Activated CD4-positive, alpha-beta T cell treated with anti-CD3 and anti-CD28 coated beads, Interleukin-2, amount 10 ng/mL, durations not matched to agents 7 days and 5 days (primary cell): ENCODE measurements around the gene PER1. TPM values are rescaled to one million over a fixed set of nuclear protein-coding genes. Genes with fewer than 3 reads are reported as not detected.
"Not testable (repeated sequence)": the region's sequence is repeated elsewhere in the genome, so short reads cannot be mapped to it uniquely, and the experiment has no call there.

Experiments used
- CTCF ChIA-PET: fragments of 350-600 bp; sonication (Branson Sonifier 250); formaldehyde crosslinking; loops from one replicate; lab custom pipeline; 2021; ENCODE audit warnings: antibody characterized with exemption; lab: Charles Lee
- POLR2A ChIA-PET: fragments of 350-600 bp; sonication (Branson Sonifier 250); formaldehyde crosslinking; loops from one replicate; lab custom pipeline; 2021; ENCODE audit warnings: antibody characterized with exemption; lab: Charles Lee
- DNase-seq: peaks from one replicate; pipeline ENCODE4 v3.0.0-alpha.2; 2020
- H3K27ac Mint-ChIP-seq: one replicate; pipeline ENCODE4 v1.8.0; 2021; ENCODE audit warnings: mild to moderate bottlenecking, moderate library complexity, mixed read lengths
- H3K27me3 Mint-ChIP-seq: one replicate; pipeline ENCODE4 v1.8.0; 2021; ENCODE audit warnings: mixed read lengths
- H3K36me3 Mint-ChIP-seq: one replicate; pipeline ENCODE4 v1.8.0; 2021; ENCODE audit warnings: low read depth, mixed read lengths
- H3K4me1 Mint-ChIP-seq: one replicate; pipeline ENCODE4 v1.8.0; 2021; ENCODE audit warnings: mixed read lengths
- H3K4me3 Mint-ChIP-seq: one replicate; pipeline ENCODE4 v1.8.0; 2021; ENCODE audit warnings: mild to moderate bottlenecking, moderate library complexity, mixed read lengths
- H3K9me3 Mint-ChIP-seq: one replicate; pipeline ENCODE4 v1.8.0; 2021; ENCODE audit warnings: mixed read lengths
- total RNA-seq, 2 experiments: library from RNA; stranded (reverse); gene quantifications; one replicate each; pipeline ENCODE4 v1.2.3, GENCODE V29; 2021

Gene PER1
- total RNA-seq, 2 experiments from 2014 or later, result 26.9 to 28.7 TPM

DNA sequence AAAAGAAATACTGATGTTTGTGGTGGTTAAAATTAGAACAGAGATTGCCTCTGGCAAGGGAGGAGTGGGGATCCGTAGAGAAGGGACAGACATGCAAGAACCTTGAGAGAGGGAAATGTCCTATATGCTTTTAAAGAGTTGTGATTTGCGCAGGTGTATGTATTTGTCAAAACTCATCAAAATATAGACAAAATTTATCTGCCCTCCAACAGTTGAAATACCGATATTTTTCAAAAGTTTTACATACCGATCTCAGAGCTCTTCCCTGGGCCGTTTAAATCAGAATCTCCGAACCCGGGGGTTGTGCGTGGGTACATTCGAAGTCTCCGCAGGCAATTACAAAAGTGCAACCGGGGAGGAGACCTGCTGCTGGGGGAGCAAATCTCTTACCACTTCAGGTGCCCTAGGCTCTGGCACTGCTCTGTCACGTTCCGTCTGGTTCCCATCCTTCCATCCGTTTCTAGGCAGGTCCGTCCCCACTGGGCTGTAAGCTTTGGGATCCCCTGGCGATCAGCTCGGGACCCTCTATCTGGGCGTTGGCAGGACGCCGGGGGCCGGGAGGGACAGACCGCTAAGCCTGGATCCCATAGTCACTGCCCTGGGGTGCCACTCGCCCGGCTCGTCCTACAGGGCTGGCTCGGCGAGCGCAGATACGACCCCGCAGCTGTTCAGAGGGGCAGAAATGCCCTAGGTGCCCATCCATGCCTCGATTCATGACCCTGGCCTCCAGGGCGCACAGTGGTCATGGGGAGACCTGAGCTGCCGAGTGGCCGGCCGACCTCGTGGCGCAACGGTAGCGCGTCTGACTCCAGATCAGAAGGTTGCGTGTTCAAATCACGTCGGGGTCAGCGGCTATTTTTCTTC, 33.6 kb upstream of the PER1 start:
- no peaks in the 10 kb centered on the region for H3K36me3 Mint-ChIP-seq
- peak; percentile 85 for DNase-seq
- ChIA-PET CTCF (interaction anchor here (0.6 to 2.9 kb wide), 11 partner anchors 8 to 66 kb away, joined by 3 to 9 read pairs (median 5); no protein-coding TSS in a partner anchor), POLR2A (interaction anchor here (0.6 kb wide), 1 partner anchor 38 kb away, joined by 4 read pairs; no protein-coding TSS in a partner anchor)
- peaks cover 26% of the 10 kb centered on the region for H3K4me1 Mint-ChIP-seq
- H3K9me3 Mint-ChIP-seq, result no peaks in the 10 kb centered on the region
- H3K27ac Mint-ChIP-seq, result no peak overlapping the region
- H3K4me3 Mint-ChIP-seq, result no peak overlapping the region
- peaks cover 7% of the 10 kb centered on the region for H3K27me3 Mint-ChIP-seq

- Mint-ChIP-seq H3K27me3 (peaks cover 3% of the 10 kb centered on the region), H3K4me3 (peak overlapping the region; percentile 95), H3K36me3 (peaks cover 3% of the 10 kb centered on the region), H3K4me1 (peaks cover 55% of the 10 kb centered on the region), H3K9me3 (no peaks in the 10 kb centered on the region), H3K27ac (peak overlapping the region; percentile 92)
- ChIA-PET CTCF (interaction anchor here (0.6 to 1.5 kb wide), 5 partner anchors 9 to 38 kb away, joined by 3 to 5 read pairs (median 4); partner anchors contain the start of gene AURKB), POLR2A (no interaction called here)
- DNase-seq, result no peak
Measured at GRCh38 chr17:8176998-8177731, 25.0 kb upstream of the PER1 start.

DNA sequence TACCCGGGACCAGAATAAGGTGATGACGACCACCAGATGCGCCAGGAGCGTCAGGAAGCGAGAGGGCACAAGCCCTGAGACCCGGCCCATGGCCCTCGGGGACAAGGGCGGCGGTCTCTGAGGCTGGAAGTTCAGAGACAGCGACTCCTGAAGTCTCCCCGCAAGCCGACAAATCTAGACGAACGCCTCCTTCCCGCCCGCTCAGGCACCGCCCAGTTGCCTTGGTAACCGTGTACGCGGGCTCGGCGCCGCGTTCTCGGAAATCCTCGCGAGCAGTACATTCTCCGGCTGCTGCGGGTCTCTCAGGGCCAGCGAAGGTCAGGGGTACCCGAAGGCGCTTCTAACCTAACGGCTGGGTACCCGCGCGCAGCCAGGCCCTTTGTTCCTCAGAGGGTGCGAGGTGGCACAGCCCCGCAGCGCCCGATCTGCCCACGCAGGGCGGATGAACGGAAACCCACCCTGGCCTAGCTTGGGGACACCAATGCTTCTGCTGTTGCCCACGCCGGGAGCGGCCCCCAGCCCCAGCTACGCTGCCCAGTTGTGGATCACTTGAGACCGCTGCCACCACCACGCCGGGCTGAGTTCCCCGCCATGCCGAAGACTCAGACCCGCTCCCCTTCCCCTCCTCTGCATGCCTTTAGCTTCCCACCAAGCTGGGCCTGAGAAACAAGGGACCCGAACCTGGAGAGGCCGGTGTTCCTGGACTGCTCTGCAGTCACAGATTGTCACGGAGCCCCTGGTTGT, 24.2 kb upstream of the PER1 start, which contains the start of gene TMEM107:
TSS of gene TMEM107 (minus strand) at position 184 of the 744 bp plus-strand sequence. CDS start at position 90, 94 bp downstream.
- CTCF ChIA-PET, result interaction anchor here (0.9 to 1.5 kb wide), 3 partner anchors 10 to 37 kb away, joined by 3 to 5 read pairs (median 5); no protein-coding TSS in a partner anchor
- POLR2A ChIA-PET, result interaction anchor here (1.0 kb wide), 1 partner anchor 20 kb away, joined by 3 read pairs; no protein-coding TSS in a partner anchor
- Mint-ChIP-seq H3K4me1 (peaks cover 57% of the 10 kb centered on the region), H3K27me3 (peaks cover 3% of the 10 kb centered on the region), H3K27ac (peak within 1 kb of the TSS; percentile 92), H3K4me3 (peak within 1 kb of the TSS; percentile 95), H3K36me3 (peaks cover 3% of the 10 kb centered on the region), H3K9me3 (no peaks in the 10 kb centered on the region)
- peak; percentile 93 for DNase-seq

DNA sequence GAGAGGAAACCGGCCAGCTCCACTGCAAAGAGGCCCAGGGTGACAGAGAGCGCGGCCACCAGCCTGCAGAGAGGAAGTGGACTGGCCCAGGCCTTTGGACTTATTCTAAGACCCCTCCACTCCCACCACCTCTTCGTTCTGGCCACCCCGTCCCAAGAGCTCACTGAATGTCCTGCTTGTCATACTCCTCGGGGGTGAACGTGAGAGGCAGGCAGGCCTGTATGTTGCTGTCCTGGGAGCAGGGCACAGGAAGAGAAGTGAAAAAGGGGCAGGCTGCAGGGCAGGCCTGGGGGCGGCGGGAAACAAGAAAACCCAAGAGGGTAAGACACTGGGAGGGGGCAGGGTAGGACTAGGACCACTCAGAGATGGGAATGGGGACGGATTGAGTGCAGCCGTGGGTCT, 23.6 kb upstream of the PER1 start:
- H3K4me1 Mint-ChIP-seq, result peaks cover 55% of the 10 kb centered on the region
- POLR2A ChIA-PET, result interaction anchor here (0.6 to 1.0 kb wide), 2 partner anchors 19 to 45 kb away, joined by 3 read pairs; no protein-coding TSS in a partner anchor
- DNase-seq, result no peak
- H3K27me3 Mint-ChIP-seq, result peaks cover under 1% of the 10 kb centered on the region
- H3K27ac Mint-ChIP-seq, result peak overlapping the region; percentile 92
- H3K9me3 Mint-ChIP-seq, result no peaks in the 10 kb centered on the region
- H3K36me3 Mint-ChIP-seq, result peaks cover 3% of the 10 kb centered on the region
- CTCF ChIA-PET, result interaction anchor here (0.8 kb wide), 1 partner anchor 8 kb away, joined by 3 read pairs; no protein-coding TSS in a partner anchor
- H3K4me3 Mint-ChIP-seq, result peak overlapping the region; percentile 95

DNA sequence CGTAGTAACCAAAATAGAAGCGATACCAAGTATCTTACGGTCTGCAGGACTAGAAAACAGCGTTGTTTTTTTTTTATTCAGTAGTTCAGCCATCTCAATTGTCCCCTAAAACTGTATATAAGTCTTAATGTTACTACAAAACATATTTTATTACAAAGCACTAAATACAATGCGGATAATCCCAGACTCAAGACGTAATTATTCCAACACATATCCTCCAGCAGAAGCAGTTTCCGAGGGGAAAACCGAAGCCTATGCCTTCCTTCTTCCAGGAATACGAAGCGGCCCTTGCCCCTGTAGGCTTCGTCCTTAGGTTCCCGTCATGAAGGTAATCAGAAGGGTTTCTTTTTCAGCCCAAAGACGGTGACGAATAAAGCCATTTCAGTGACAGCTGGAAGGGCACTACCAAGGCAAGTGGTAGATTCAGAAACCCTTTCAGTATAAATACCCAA, 21.7 kb upstream of the PER1 start:
- H3K4me3 Mint-ChIP-seq, result peak overlapping the region; percentile 95
- no peak for DNase-seq
- no peaks in the 10 kb centered on the region for H3K9me3 Mint-ChIP-seq
- no peaks in the 10 kb centered on the region for H3K27me3 Mint-ChIP-seq
- ChIA-PET CTCF (interaction anchor here (1.0 to 1.6 kb wide), 9 partner anchors 12 to 203 kb away, joined by 3 to 8 read pairs (median 5); partner anchors contain the start of genes HES7 and KRABD2), POLR2A (interaction anchor here (0.6 to 1.8 kb wide), 15 partner anchors 10 to 335 kb away, joined by 3 to 35 read pairs (median 5); partner anchors contain the start of genes BORCS6, CTC1 and SLC25A35)
- H3K27ac Mint-ChIP-seq, result peak overlapping the region; percentile 100
- peaks cover 3% of the 10 kb centered on the region for H3K36me3 Mint-ChIP-seq
- H3K4me1 Mint-ChIP-seq, result peaks cover 55% of the 10 kb centered on the region

GRCh38 chr17:8173056-8173870, 21.1 kb upstream of the PER1 start:
- POLR2A ChIA-PET, result interaction anchor here (0.5 to 1.8 kb wide), 21 partner anchors 9 to 938 kb away, joined by 3 to 35 read pairs (median 4); partner anchors contain the start of genes BORCS6, CTC1, SLC25A35 and VAMP2
- H3K27me3 Mint-ChIP-seq, result no peaks in the 10 kb centered on the region
- peak overlapping the region; percentile 100 for H3K27ac Mint-ChIP-seq
- CTCF ChIA-PET, result interaction anchor here (1.0 to 1.6 kb wide), 10 partner anchors 13 to 204 kb away, joined by 3 to 8 read pairs (median 4); partner anchors contain the start of genes HES7 and KRABD2
- peak; percentile 88 for DNase-seq
- peaks cover 58% of the 10 kb centered on the region for H3K4me1 Mint-ChIP-seq
- peak overlapping the region; percentile 95 for H3K4me3 Mint-ChIP-seq
- no peaks in the 10 kb centered on the region for H3K9me3 Mint-ChIP-seq
- H3K36me3 Mint-ChIP-seq, result peaks cover 3% of the 10 kb centered on the region

DNA sequence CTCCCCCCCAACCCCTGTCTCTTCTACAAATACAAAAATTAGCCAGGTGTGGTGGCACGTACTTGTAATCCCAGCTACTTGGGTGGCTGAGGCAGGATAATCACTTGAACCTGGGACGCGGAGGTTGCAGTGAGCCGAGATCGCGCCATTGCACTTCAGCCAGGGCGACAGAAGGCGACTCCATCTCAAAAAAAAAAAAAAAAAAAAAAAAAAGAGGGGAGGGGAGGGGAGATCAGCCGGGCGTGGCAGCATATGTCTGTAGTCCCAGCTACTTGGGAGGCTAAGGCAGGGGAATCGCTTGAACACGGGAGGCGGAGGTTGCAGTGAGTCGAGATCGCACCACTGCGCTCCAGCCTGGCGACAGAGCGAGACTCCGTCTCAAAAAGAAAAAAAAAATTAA, 18.0 kb upstream of the PER1 start:
- H3K9me3 Mint-ChIP-seq, POLR2A ChIA-PET, H3K4me3 Mint-ChIP-seq, H3K27me3 Mint-ChIP-seq, DNase-seq, H3K27ac Mint-ChIP-seq, H3K36me3 Mint-ChIP-seq: not testable (repeated sequence)
- CTCF ChIA-PET, result interaction anchor here (0.8 to 1.6 kb wide), 3 partner anchors 12 to 25 kb away, joined by 3 to 7 read pairs (median 3); no protein-coding TSS in a partner anchor
- H3K4me1 Mint-ChIP-seq, result peaks cover 43% of the 10 kb centered on the region

DNA sequence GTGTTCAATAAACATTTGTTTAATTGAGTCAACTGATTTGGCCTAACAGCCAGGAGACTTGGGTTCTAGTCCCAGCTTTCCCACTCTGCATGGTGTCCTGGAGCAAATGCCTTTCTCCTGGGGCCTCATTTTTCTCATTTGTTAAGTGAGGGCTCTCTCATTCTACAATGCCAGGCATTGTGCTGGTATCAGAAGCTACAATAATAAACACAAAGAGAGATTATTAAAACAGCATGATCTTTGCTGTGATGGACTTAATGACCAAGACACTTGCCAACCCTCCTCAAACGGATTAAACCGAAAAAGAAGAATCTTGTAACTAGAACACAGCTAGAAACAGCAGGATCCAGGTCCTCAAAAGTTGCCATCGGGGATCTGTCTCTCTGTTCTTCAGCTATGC, 15.3 kb upstream of the PER1 start:
- Mint-ChIP-seq H3K4me1 (peaks cover 42% of the 10 kb centered on the region), H3K27me3 (no peaks in the 10 kb centered on the region), H3K4me3 (no peak overlapping the region), H3K36me3 (peaks cover 2% of the 10 kb centered on the region), H3K9me3 (no peaks in the 10 kb centered on the region), H3K27ac (no peak overlapping the region)
- CTCF ChIA-PET, result interaction anchor here (0.5 to 1.4 kb wide), 6 partner anchors 9 to 97 kb away, joined by 3 to 7 read pairs (median 4); no protein-coding TSS in a partner anchor
- POLR2A ChIA-PET, result no interaction called here
- no peak for DNase-seq

DNA sequence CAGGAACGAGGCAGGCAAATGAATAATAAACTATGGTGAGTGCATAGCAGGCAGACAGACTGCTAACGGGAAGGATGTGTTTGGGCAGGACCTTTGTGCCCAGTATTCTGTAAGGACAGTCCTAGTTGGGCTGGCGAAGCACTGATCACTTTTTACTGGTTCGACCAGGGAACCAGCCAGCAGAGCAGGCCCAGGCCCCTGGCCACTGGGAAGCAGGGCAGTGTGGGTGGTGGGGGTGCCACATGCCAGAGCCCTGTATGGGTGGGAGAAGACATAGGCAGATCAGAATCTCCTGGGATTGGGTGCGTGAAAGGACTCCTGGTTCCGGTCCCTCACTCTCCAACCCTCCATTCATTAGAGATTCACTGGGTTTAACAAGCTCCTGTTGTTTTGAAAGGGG, 14.5 kb upstream of the PER1 start:
- Mint-ChIP-seq H3K36me3 (peaks cover 5% of the 10 kb centered on the region), H3K4me3 (no peak overlapping the region), H3K4me1 (peaks cover 40% of the 10 kb centered on the region), H3K27me3 (no peaks in the 10 kb centered on the region), H3K9me3 (no peaks in the 10 kb centered on the region), H3K27ac (no peak overlapping the region)
- POLR2A ChIA-PET, result no interaction called here
- no peak for DNase-seq
- CTCF ChIA-PET, result interaction anchor here (0.9 to 1.4 kb wide), 3 partner anchors 9 to 41 kb away, joined by 3 to 5 read pairs (median 3); no protein-coding TSS in a partner anchor

DNA sequence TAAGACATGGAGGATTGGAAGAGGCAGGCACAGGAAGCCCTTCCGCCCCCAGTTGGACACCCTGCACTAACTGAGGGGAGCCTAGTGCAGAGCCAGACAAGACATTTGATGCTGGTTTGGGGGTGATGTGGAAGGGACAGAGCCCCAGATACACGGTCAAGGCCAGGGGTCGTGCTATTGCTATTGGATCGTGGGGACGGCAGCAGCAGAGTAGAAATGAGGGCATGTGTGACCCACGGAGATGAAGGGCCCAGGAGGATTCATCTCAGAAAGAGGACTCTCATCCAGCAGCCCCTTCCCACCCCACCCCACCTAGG, 12.6 kb upstream of the PER1 start:
- peaks cover 23% of the 10 kb centered on the region for H3K36me3 Mint-ChIP-seq
- H3K4me3 Mint-ChIP-seq, result peak overlapping the region; percentile 83
- ChIA-PET CTCF (interaction anchor here (1.4 to 1.7 kb wide), 2 partner anchors 10 to 26 kb away, joined by 4 to 7 read pairs; no protein-coding TSS in a partner anchor), POLR2A (interaction anchor here (1.6 kb wide), 1 partner anchor 9 kb away, joined by 35 read pairs; no protein-coding TSS in a partner anchor)
- H3K27me3 Mint-ChIP-seq, result no peaks in the 10 kb centered on the region
- H3K9me3 Mint-ChIP-seq, result no peaks in the 10 kb centered on the region
- DNase-seq, result peak; percentile 39
- H3K27ac Mint-ChIP-seq, result peak overlapping the region; percentile 99
- H3K4me1 Mint-ChIP-seq, result peaks cover 51% of the 10 kb centered on the region
